ENCODE data around the gene SSBP3.

DNA sequence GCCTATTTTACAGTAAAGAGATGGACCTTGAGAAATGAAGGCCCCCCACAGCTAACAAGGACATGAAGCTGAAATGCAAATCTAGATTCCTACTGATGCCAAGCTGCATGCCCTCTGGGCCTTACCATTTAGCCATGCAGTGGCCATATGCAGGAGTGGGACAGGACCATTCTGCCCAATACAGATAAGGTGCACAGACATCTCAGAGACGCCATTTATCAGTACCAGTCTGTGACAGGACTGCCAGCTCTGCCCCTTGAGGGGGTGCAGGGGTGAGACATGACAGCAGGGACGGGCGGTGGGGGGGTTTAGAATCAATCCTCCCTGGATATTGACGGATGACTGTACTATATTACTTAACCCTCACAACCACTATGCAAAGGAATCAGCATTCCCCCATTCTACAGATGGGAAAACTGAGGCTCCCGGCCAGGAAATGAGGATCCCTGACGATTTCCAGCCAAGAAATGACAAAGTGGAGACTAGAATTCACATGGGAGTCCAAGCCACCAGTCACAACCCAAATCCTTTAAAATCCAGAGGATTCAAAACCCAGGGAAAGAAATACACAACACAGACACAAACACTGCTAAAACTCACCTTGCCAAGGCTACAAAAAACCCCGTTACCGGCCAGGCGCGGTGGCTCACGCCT lies 10.8 kb downstream of the SSBP3 start:
- TF ChIP-seq, protein P1, sequence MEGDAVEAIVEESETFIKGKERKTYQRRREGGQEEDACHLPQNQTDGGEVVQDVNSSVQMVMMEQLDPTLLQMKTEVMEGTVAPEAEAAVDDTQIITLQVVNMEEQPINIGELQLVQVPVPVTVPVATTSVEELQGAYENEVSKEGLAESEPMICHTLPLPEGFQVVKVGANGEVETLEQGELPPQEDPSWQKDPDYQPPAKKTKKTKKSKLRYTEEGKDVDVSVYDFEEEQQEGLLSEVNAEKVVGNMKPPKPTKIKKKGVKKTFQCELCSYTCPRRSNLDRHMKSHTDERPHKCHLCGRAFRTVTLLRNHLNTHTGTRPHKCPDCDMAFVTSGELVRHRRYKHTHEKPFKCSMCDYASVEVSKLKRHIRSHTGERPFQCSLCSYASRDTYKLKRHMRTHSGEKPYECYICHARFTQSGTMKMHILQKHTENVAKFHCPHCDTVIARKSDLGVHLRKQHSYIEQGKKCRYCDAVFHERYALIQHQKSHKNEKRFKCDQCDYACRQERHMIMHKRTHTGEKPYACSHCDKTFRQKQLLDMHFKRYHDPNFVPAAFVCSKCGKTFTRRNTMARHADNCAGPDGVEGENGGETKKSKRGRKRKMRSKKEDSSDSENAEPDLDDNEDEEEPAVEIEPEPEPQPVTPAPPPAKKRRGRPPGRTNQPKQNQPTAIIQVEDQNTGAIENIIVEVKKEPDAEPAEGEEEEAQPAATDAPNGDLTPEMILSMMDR (IDR thresholded peaks at IDR 0.05), result no peak
- TF ChIP-seq POLR2AphosphoS5 (IDR thresholded peaks at IDR 0.05; ENCODE audit: insufficient read depth in 1 of 2, low read depth in 1 of 2), result no peak
